Hematopoietic multipotent progenitor cell treated with erythropoietin and hydrocortisone succinate and interleukin-3 and kit ligand, for 8 days (in vitro differentiated cells): ENCODE data around the gene SART1.

Experiments used
- DNase-seq: peaks from one replicate; pipeline ENCODE4 v3.0.0-alpha.2; 2015

SART1 gene

GRCh38 chr11:65961267-65962140, at the start of gene SART1:
SART1 (plus strand) TSS chr11:65961734; CDS start chr11:65961781, 47 bp downstream.
- DNase-seq: peak; percentile 99

GRCh38 chr11:65912845-65913244, 48.7 kb upstream of the SART1 start:
- no peak for DNase-seq

- DNase-seq: no peak
Observed at GRCh38 chr11:65915101-65915820, 46.3 kb upstream of the SART1 start.

- DNase-seq: peak; percentile 46
Observed at GRCh38 chr11:65915821-65916251, 45.7 kb upstream of the SART1 start.

- no peak for DNase-seq
Observed at GRCh38 chr11:65916391-65916790, 45.1 kb upstream of the SART1 start.

GRCh38 chr11:65917077-65917433, 44.5 kb upstream of the SART1 start:
- no peak for DNase-seq

- DNase-seq: no peak
Observed at GRCh38 chr11:65917434-65918210, 43.9 kb upstream of the SART1 start.

GRCh38 chr11:65918211-65919140, 43.1 kb upstream of the SART1 start, which contains the start of gene C11orf68:
C11orf68 (minus strand) TSS chr11:65919062; CDS start chr11:65919031, 31 bp downstream.
- peak; percentile 59 for DNase-seq

GRCh38 chr11:65919141-65919572, 42.4 kb upstream of the SART1 start, which contains the start of gene DRAP1:
DRAP1 (plus strand) TSS chr11:65919426; CDS start chr11:65919502, 76 bp downstream.
- DNase-seq: peak; percentile 97

- DNase-seq: peak; percentile 29
Observed at GRCh38 chr11:65919573-65920371, 41.8 kb upstream of the SART1 start.

- DNase-seq: peak; percentile 46
Observed at GRCh38 chr11:65920372-65920802, 41.1 kb upstream of the SART1 start.

- DNase-seq: no peak
Observed at GRCh38 chr11:65921033-65921555, 40.4 kb upstream of the SART1 start.

GRCh38 chr11:65921876-65922275, 39.7 kb upstream of the SART1 start:
- DNase-seq: no peak

- no peak for DNase-seq
Observed at GRCh38 chr11:65922565-65922964, 39.0 kb upstream of the SART1 start.

GRCh38 chr11:65925397-65925796, 36.1 kb upstream of the SART1 start:
- DNase-seq: no peak

GRCh38 chr11:65927904-65928397, 33.6 kb upstream of the SART1 start:
- peak; percentile 95 for DNase-seq

GRCh38 chr11:65928667-65929066, 32.9 kb upstream of the SART1 start:
- DNase-seq: peak; percentile 73

- no peak for DNase-seq
Observed at GRCh38 chr11:65931773-65932557, 29.6 kb upstream of the SART1 start.

- DNase-seq: peak; percentile 56
Observed at GRCh38 chr11:65932558-65932919, 29.0 kb upstream of the SART1 start.

- peak; percentile 98 for DNase-seq
Observed at GRCh38 chr11:65934014-65934413, 27.5 kb upstream of the SART1 start.
